GM21786 (cell line): ENCODE measurements around the gene CUEDC2.
A peak's percentile ranks its signal among the peaks of the same experiment; 100 is the strongest.

Experiments
- ATAC-seq: cut with Tn5 transposase; IDR thresholded peaks from one replicate; pipeline ENCODE4 v1.9.1; 2021; ENCODE audit not compliant: unreplicated experiment

The CUEDC2 gene

DNA sequence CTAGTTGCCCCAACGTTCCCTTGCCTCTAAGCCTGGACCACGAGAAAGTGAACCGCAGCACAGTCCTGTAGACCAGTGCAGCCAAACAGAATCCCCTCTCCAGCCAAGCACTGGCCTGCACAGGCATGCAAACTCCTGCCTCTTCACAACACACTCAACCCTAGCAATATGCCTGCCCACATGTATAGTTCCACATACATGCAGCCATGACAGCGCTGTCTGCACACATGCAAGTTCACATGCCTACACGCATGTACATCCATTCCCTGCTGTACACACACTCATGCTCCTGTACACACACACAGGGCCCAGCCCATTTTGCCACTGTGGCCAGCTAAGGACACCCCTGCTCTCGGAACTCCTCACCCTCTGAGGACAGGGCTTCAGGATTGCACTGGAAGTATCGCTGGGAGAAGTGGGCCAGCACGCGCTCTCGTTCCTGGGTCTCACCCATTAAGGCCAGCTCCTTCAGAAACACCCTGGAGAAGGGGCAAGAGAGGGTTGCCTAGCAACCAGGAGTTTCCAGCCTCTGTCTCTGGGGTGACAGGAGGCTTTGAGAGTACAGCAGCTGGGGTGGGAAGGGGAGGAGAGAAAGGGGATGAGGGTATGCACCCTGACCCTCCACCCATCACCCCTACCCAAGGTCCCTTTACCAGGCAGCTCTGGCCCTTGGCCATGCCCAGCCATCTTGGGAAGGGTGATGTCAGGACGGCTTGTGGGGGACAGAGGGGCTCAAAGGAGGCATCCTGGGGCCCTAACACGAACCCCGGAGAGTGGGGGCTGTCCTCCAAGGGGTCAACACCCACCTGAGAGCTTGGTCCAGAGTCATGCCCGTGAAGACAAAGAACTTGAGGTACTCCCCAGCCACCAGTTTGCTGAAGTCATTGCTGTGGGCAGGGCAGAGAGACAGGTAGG is 20.8 kb downstream of the CUEDC2 start:
- no peak for ATAC-seq

GRCh38 chr10:102410429-102411073 is 21.8 kb downstream of the CUEDC2 start:
- no peak for ATAC-seq

DNA sequence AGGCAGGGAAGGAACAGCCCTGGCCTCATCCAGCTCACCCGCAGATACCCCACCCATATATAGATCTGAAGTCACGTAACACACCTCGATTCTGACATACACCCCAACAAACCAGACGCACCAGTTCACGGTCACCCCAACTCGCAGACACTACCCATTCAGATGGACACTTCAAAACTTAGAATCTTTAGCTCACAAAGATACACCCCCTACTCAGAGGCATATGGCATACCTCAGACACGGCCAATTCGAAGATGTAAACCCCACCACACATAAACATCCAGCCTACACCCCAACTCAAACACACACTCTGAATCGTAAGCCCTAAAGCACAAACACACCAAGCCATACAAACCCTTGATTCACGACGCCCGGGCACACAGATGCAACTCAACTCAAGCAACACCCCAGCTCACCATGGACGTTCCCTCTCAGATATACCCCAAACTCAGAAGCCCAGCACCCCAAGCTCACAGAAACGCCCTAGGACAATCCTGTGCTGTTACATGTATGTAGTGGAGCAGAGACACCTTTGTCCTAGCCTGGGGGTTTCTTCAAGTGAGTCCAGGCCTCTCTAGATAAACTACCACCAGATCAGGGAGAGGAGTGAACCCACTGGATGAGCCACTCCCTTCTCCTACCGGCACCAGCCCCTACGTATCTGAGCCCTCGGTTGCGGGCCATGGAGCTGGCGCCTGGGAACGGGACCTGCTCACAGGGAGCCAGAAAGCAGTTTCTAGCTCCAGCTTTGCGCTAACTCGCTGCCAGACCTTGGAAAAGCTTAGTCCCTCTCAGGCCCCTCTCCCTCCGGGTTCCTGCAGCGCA is 22.6 kb downstream of the CUEDC2 start:
- ATAC-seq = no peak

- ATAC-seq = no peak
Measured at GRCh38 chr10:102408728-102409603, 23.4 kb downstream of the CUEDC2 start.

GRCh38 chr10:102408131-102408727 is 24.1 kb downstream of the CUEDC2 start:
- ATAC-seq = no peak

- ATAC-seq = no peak
Measured at GRCh38 chr10:102407425-102408130, 24.8 kb downstream of the CUEDC2 start.

GRCh38 chr10:102406815-102407214 is 25.6 kb downstream of the CUEDC2 start:
- no peak for ATAC-seq

DNA sequence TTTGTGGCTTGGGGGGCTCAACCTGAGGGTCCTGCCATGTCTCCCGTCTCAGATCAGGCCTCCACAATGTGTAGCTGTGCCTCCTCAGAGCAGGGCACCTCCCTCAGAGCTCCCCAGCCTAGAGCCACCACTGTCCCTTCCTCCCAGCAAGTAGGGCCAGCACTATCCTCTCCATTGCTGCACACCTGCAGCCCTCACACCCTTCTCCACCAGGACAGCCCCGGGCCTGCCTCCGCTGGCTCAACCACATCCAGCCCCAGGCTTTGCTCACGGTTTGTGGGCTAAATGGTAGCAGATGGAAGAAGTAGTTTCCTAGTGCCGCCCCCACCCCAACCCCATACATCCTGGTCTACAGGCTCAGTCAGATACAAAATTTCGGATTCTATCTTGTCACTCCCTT is 26.7 kb downstream of the CUEDC2 start:
- no peak for ATAC-seq

- no peak for ATAC-seq
Measured at GRCh38 chr10:102405108-102405571, 27.2 kb downstream of the CUEDC2 start.

DNA sequence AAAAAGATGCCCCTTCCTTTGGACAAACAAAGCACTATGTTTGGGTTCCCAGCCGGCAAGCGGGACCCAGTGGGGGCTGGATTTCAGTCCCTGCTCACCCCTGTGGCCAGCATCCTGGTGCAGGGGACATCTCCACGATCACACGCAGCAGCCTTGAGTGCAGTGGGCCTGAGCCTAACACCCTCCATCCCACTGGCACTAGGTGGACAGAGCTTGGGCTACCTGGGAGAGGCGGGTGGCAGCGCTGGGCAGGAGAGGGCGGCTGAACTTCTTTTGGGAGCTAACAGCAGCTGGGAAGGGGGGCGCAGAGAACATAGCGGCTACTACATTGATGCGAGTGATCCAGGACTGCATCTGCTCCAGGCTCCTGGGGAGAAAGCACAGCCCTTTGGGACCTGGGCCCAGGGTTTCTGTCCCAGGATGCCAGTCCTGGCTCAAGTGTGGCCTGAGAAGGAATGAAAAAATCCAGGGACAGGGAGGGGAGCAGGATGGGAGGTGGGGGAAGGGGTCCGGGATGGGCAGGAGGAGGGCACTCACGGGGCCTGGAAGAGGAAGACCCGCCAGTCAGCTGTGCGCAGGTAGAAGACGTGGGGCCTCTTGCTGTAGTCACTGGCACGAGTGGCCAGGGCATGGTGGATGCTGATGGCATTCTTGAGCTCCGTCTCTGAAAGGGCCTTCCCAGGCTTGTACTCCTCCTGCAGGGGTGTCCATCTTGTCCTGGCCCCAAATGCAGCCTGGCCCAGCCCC is 27.8 kb downstream of the CUEDC2 start:
- ATAC-seq = no peak

DNA sequence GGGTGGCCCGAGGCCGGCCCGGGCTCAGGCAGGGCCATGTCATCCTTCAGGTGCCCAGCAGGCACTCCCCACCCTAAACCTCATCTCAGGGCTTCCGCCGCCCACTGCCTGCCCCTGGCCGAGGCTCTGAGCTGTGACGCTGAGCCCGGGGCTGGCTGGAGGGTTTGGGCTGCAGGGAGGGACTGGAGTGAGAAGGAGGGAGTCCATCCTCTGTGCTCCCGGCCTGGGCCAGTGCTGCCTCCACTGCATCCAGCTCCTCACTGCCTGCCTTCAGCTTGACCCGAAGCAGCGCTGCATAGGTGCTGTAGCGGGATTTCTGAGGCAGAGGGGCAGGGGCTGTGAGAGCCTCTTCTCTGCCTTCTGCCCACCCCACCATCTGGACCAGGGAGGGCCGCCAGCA is 29.3 kb downstream of the CUEDC2 start:
- ATAC-seq = no peak

DNA sequence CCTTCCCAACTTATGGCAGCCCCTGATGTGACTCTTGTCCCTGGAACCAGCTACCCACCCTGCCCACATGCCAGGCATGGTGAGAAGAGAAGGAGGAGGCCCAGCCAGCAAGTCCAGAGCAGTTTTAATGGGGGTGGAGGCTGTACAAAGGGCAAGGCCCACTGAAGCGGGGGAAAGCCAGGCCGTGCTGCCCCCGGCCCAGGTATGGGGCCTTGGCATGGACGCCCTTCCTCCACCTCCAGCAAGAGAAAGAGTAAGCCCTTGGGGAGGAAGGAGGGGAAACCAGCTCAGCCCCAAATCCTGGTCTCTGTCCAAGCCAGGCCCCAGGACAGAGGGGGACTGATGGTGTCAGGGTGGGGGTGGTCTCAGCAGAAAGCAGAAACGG is 29.9 kb downstream of the CUEDC2 start:
- no peak for ATAC-seq

- ATAC-seq = no peak
Measured at GRCh38 chr10:102401735-102402511, 30.5 kb downstream of the CUEDC2 start.

DNA sequence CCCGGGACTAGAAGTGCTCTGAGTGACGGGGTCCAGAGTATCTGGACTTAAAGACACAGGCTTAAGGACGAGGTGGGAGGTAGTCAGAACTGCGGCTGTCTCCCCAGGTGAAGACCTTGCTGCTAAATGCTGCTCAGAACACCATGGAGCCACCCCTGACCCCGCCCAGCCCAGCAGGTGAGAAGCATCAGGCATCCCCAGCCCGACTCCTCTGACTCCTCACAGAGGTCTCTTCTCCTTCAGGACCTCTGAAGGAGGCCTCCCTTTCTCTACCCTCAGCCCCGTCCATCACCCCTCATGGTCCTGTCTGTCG is 31.1 kb downstream of the CUEDC2 start:
- no peak for ATAC-seq

DNA sequence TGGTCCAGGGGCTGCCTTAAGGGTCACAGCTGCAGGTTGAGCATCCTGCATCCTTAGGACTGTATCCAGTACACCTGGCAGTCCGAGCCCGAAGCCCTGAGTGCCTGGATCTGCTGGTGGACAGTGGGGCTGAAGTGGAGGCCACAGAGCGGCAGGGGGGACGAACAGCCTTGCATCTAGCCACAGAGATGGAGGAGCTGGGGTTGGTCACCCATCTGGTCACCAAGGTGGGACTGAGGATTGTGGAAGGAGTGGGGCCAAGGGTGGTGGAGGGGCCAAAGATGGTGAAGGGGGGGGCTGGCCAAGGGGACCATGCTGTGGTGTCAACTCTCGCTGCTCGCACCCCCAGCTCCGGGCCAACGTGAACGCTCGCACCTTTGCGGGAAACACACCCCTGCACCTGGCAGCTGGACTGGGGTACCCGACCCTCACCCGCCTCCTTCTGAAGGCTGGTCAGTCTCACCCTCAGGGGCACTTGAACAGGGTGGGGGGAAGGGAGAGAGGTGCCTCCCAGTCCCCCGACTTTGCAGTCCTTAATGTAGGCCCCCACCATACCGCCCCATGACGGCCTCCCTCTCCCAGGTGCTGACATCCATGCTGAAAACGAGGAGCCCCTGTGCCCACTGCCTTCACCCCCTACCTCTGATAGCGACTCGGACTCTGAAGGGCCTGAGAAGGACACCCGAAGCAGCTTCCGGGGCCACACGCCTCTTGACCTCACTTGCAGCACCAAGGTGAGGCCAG is 31.6 kb downstream of the CUEDC2 start:
- no peak for ATAC-seq

DNA sequence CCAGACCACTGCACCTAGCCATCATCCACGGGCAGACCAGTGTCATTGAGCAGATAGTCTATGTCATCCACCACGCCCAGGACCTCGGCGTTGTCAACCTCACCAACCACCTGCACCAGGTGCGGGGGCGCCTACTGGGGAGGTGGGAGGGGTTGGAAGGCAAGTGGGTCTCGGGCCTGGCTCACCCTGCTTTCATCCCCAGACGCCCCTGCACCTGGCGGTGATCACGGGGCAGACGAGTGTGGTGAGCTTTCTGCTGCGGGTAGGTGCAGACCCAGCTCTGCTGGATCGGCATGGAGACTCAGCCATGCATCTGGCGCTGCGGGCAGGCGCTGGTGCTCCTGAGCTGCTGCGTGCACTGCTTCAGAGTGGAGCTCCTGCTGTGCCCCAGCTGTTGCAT is 32.3 kb downstream of the CUEDC2 start:
- no peak for ATAC-seq

- peak; percentile 46 for ATAC-seq
Measured at GRCh38 chr10:102399217-102400021, 33.0 kb downstream of the CUEDC2 start.
